Uterus (tissue), 4 donors: Measurements from ENCODE around the gene PIH1D1. TPM values are rescaled to one million over a fixed set of nuclear protein-coding genes. Genes with fewer than 3 reads are reported as not detected.

ENCODE experiments used
- DNase-seq, 2 donors: peaks; one replicate each; pipeline ENCODE4 v3.0.0-alpha.2; 2019 to 2020
- H3K27ac ChIP-seq, 2 donors: fragments of 200-600 bp; sonication (generic); 1 replicate in 1 of 2; 2 replicates in 1 of 2; pipeline ENCODE4 v1.5.1; 2016 to 2018
- H3K27me3 ChIP-seq, 2 donors: fragments of 200-600 bp; sonication (generic); one replicate each; pipeline ENCODE4 v1.5.1; 2018 to 2019; ENCODE audit warnings: control low read depth in 1 of 2
- H3K36me3 ChIP-seq, 2 donors: fragments of 200-600 bp; sonication (generic); one replicate each; pipeline ENCODE4 v1.5.1; 2019; ENCODE audit warnings: control low read depth in 1 of 2
- H3K4me1 ChIP-seq, 2 donors: fragments of 200-600 bp; sonication (generic); one replicate each; pipeline ENCODE4 v1.5.1; 2018 to 2019; ENCODE audit warnings: control low read depth in 1 of 2
- H3K4me3 ChIP-seq, 2 donors: fragments of 200-600 bp; sonication (generic); 1 replicate in 1 of 2; 2 replicates in 1 of 2; pipeline ENCODE4 v1.5.1; 2018 to 2019; ENCODE audit warnings: mild to moderate bottlenecking in 1 of 2
- H3K9me3 ChIP-seq, 2 donors: fragments of 200-600 bp; sonication (generic); one replicate each; pipeline ENCODE4 v1.5.1; 2019; ENCODE audit warnings: control low read depth in 1 of 2
- CTCF ChIP-seq, 4 experiments: fragments of 200-600 bp in 2 of 4; fragments of 450-650 bp in 2 of 4; sonication (generic) in 2 of 4; IDR thresholded peaks; one replicate each; pipeline ENCODE4 v1.5.1; 2016 to 2019; ENCODE audit warnings: antibody characterized with exemption in 4 of 4, mild to moderate bottlenecking in 2 of 4, moderate library complexity in 1 of 4
- POLR2A ChIP-seq, 2 donors: fragments of 450-650 bp; IDR thresholded peaks; one replicate each; pipeline ENCODE4 v1.6.1; 2016; ENCODE audit warnings: antibody characterized with exemption in 2 of 2, mild to moderate bottlenecking in 1 of 2, moderate library complexity in 1 of 2
- intact Hi-C: fragments of 100-400 bp; cut with DNase I; formaldehyde crosslinking; loops from one replicate; pipeline ENCODE4 v1.15.1; 2023; ENCODE audit warnings: low total_unique reads
- total RNA-seq, 4 donors: library from RNA; depleted of rRNA in 3 of 4; stranded (reverse); fragments of >200 nt in 3 of 4; gene quantifications; one replicate each; pipeline versions ENCODE4 v1.1.0 to v1.2.4, GENCODE V29; 2014 to 2023
- donor health status: DM: yes; HTN: yes; CAD: no.

The PIH1D1 gene
- total RNA-seq, 4 donors from 2014 or later, result 31.2 to 70.2 (median 46.5) TPM

- H3K27ac ChIP-seq, result no peak overlapping the region
- H3K4me1 ChIP-seq, result peaks cover 0 to 6% of the 10 kb centered on the region in 2 donors
- intact Hi-C loops, result loop anchor here (10.0 kb wide), 1 partner anchor 213 kb away; no protein-coding TSS in a partner anchor
- peaks cover 0 to 11% of the 10 kb centered on the region in 2 donors for H3K27me3 ChIP-seq
- H3K36me3 ChIP-seq, result no peaks in the 10 kb centered on the region
- DNase-seq, result no peak
- H3K4me3 ChIP-seq, result no peak overlapping the region
- TF ChIP-seq CTCF (IDR thresholded peaks at IDR 0.05), result no peak
- TF ChIP-seq POLR2A (IDR thresholded peaks at IDR 0.05), result no peak
- no peaks in the 10 kb centered on the region for H3K9me3 ChIP-seq
These were observed 13.4 kb downstream of the PIH1D1 start for GRCh38 chr19:49438261-49438660.

- no peak for TF ChIP-seq POLR2A (IDR thresholded peaks at IDR 0.05)
- no peak for TF ChIP-seq CTCF (IDR thresholded peaks at IDR 0.05)
- DNase-seq, result no peak
- no peak overlapping the region for H3K4me3 ChIP-seq
- intact Hi-C loops, result loop anchor here (10.0 kb wide), 1 partner anchor 212 kb away; no protein-coding TSS in a partner anchor
- no peak overlapping the region for H3K27ac ChIP-seq
- peaks cover 0 to 6% of the 10 kb centered on the region in 2 donors for H3K4me1 ChIP-seq
- no peaks in the 10 kb centered on the region for H3K9me3 ChIP-seq
- peaks cover 7 to 21% of the 10 kb centered on the region in 2 donors for H3K27me3 ChIP-seq
- H3K36me3 ChIP-seq, result no peaks in the 10 kb centered on the region
These were observed 14.4 kb downstream of the PIH1D1 start for GRCh38 chr19:49437231-49437630.

- H3K27me3 ChIP-seq, result peaks cover 10 to 29% of the 10 kb centered on the region in 2 donors
- peaks cover 0 to 6% of the 10 kb centered on the region in 2 donors for H3K4me1 ChIP-seq
- no peak for DNase-seq
- no peak overlapping the region for H3K4me3 ChIP-seq
- no peaks in the 10 kb centered on the region for H3K9me3 ChIP-seq
- intact Hi-C loops, result loop anchor here (10.0 kb wide), 1 partner anchor 212 kb away; no protein-coding TSS in a partner anchor
- no peak for TF ChIP-seq CTCF (IDR thresholded peaks at IDR 0.05)
- TF ChIP-seq POLR2A (IDR thresholded peaks at IDR 0.05), result no peak
- no peaks in the 10 kb centered on the region for H3K36me3 ChIP-seq
- no peak overlapping the region for H3K27ac ChIP-seq
These were observed 15.1 kb downstream of the PIH1D1 start for GRCh38 chr19:49436381-49437017.

- H3K27me3 ChIP-seq, result peaks cover 10 to 35% of the 10 kb centered on the region in 2 donors
- intact Hi-C loops, result loop anchor here (10.0 kb wide), 1 partner anchor 211 kb away; no protein-coding TSS in a partner anchor
- H3K9me3 ChIP-seq, result no peaks in the 10 kb centered on the region
- no peaks in the 10 kb centered on the region for H3K4me1 ChIP-seq
- H3K36me3 ChIP-seq, result no peaks in the 10 kb centered on the region
- no peak for TF ChIP-seq POLR2A (IDR thresholded peaks at IDR 0.05)
- TF ChIP-seq CTCF (IDR thresholded peaks at IDR 0.05), result no peak
- H3K4me3 ChIP-seq, result no peak overlapping the region
- DNase-seq, result no peak
- no peak overlapping the region for H3K27ac ChIP-seq
These were observed 15.9 kb downstream of the PIH1D1 start for GRCh38 chr19:49435670-49436069.

GRCh38 chr19:49434907-49435583 is 16.6 kb downstream of the PIH1D1 start:
- no peaks in the 10 kb centered on the region for H3K4me1 ChIP-seq
- H3K9me3 ChIP-seq, result no peaks in the 10 kb centered on the region
- no peak overlapping the region for H3K4me3 ChIP-seq
- peaks cover 10 to 35% of the 10 kb centered on the region in 2 donors for H3K27me3 ChIP-seq
- TF ChIP-seq POLR2A (IDR thresholded peaks at IDR 0.05), result no peak
- no peak for TF ChIP-seq CTCF (IDR thresholded peaks at IDR 0.05)
- H3K36me3 ChIP-seq, result no peaks in the 10 kb centered on the region
- no peak overlapping the region for H3K27ac ChIP-seq
- intact Hi-C loops, result loop anchor here (10.0 kb wide), 1 partner anchor 210 kb away; no protein-coding TSS in a partner anchor
- DNase-seq, result no peak
